Trophoblast cell (in vitro differentiated cells and primary cell): ENCODE data around the gene ST3GAL5.

Source experiments
- DNase-seq, 2 donors: peaks; one replicate each; pipeline ENCODE4 v3.0.0-alpha.2; 2016
- H2AFZ ChIP-seq: 2 replicates; pipeline ENCODE4 v1.6.1; 2013; ENCODE audit warnings: low read length, moderate library complexity, mild to moderate bottlenecking; ENCODE audit not compliant: insufficient read depth, poor library complexity
- H2AK5ac ChIP-seq: 2 replicates; pipeline ENCODE4 v1.6.1; 2013; ENCODE audit warnings: mild to moderate bottlenecking, low read length
- H2BK120ac ChIP-seq: 2 replicates; pipeline ENCODE4 v1.6.1; 2013; ENCODE audit warnings: low read length, mild to moderate bottlenecking, moderate library complexity; ENCODE audit not compliant: insufficient read depth, poor library complexity
- H2BK12ac ChIP-seq: 2 replicates; pipeline ENCODE4 v1.6.1; 2013; ENCODE audit warnings: mild to moderate bottlenecking, low read length, moderate library complexity
- H2BK5ac ChIP-seq: 2 replicates; pipeline ENCODE4 v1.6.1; 2013; ENCODE audit warnings: low read length, low read depth, moderate library complexity, mild to moderate bottlenecking; ENCODE audit not compliant: poor library complexity
- H3K14ac ChIP-seq: 2 replicates; pipeline ENCODE4 v1.6.1; 2013; ENCODE audit warnings: mild to moderate bottlenecking, low read length
- H3K18ac ChIP-seq: 2 replicates; pipeline ENCODE4 v1.6.1; 2013; ENCODE audit warnings: mild to moderate bottlenecking, low read length
- H3K23ac ChIP-seq: 2 replicates; pipeline ENCODE4 v1.6.1; 2013; ENCODE audit warnings: low read length
- H3K27ac ChIP-seq: 2 replicates; pipeline ENCODE4 v1.5.1; 2013; ENCODE audit warnings: low read depth, mild to moderate bottlenecking, inconsistent platforms, low read length, moderate library complexity
- H3K27me3 ChIP-seq: 2 replicates; pipeline ENCODE4 v1.6.1; 2013; ENCODE audit warnings: inconsistent platforms, mild to moderate bottlenecking, low read length, moderate library complexity; ENCODE audit not compliant: insufficient read depth
- H3K36me3 ChIP-seq, 2 experiments: 1 replicate in 1 of 2; 2 replicates in 1 of 2; pipeline ENCODE4 v1.6.1; 2013; ENCODE audit warnings: low read length in 2 of 2, mild to moderate bottlenecking in 2 of 2, moderate library complexity in 1 of 2; ENCODE audit not compliant: insufficient read depth in 2 of 2, control insufficient read depth in 1 of 2
- H3K4ac ChIP-seq: 2 replicates; pipeline ENCODE4 v1.6.1; 2013; ENCODE audit warnings: low read depth, mild to moderate bottlenecking, low read length, moderate library complexity
- H3K4me1 ChIP-seq, 2 experiments: 1 replicate in 1 of 2; 2 replicates in 1 of 2; pipeline ENCODE4 v1.6.1; 2013; ENCODE audit warnings: low read length in 2 of 2, mild to moderate bottlenecking in 2 of 2, moderate library complexity in 1 of 2; ENCODE audit not compliant: insufficient read depth in 2 of 2, control insufficient read depth in 1 of 2
- H3K4me2 ChIP-seq: 2 replicates; pipeline ENCODE4 v1.6.1; 2013; ENCODE audit warnings: inconsistent platforms, mild to moderate bottlenecking, low read length, moderate library complexity
- H3K4me3 ChIP-seq: 2 replicates; pipeline ENCODE4 v1.5.1; 2013; ENCODE audit warnings: mild to moderate bottlenecking, low read depth, low read length, inconsistent platforms
- H3K79me1 ChIP-seq: one replicate; pipeline ENCODE4 v1.6.1; 2013; ENCODE audit warnings: low read length
- H3K79me2 ChIP-seq: 2 replicates; pipeline ENCODE4 v1.6.1; 2013; ENCODE audit warnings: low read length, mild to moderate bottlenecking; ENCODE audit not compliant: control insufficient read depth, insufficient read depth, poor library complexity
- H3K9ac ChIP-seq: 2 replicates; pipeline ENCODE4 v1.6.1; 2013; ENCODE audit warnings: mild to moderate bottlenecking, low read length
- H3K9me3 ChIP-seq: 2 replicates; pipeline ENCODE4 v1.6.1; 2013; ENCODE audit warnings: low read depth, mild to moderate bottlenecking, control low read depth, inconsistent platforms, low read length; ENCODE audit not compliant: insufficient read depth
- H4K12ac ChIP-seq: 2 replicates; pipeline ENCODE4 v1.6.1; 2013; ENCODE audit warnings: low read depth, mild to moderate bottlenecking, low read length, moderate library complexity
- H4K8ac ChIP-seq: 2 replicates; pipeline ENCODE4 v1.6.1; 2013; ENCODE audit warnings: low read depth, mild to moderate bottlenecking, low read length, moderate library complexity
- H4K91ac ChIP-seq: one replicate; pipeline ENCODE4 v1.6.1; 2013; ENCODE audit warnings: low read depth, mild to moderate bottlenecking, low read length, moderate library complexity
- WGBS: extraction: QIAGEN DNeasy Blood & Tissue Kit; methylation state at CpG from one replicate; pipeline ENCODE4 v1.1.7; 2013; ENCODE audit warnings: missing lambda C conversion rate; ENCODE audit not compliant: insufficient read length, insufficient coverage; ENCODE audit errors: extremely low coverage; 5-methylcytosine and 5-hydroxymethylcytosine counted together

ST3GAL5 gene

GRCh38 chr2:85796341-85797262 lies 92.2 kb downstream of the ST3GAL5 start:
- Histone ChIP-seq H4K12ac (no peak overlapping the region), H3K4me1 (peaks cover 4% of the 10 kb centered on the region in 2 experiments), H3K79me1 (no peaks in the 10 kb centered on the region), H3K4me3 (no peak overlapping the region), H3K27ac (no peak overlapping the region), H3K9me3 (no peaks in the 10 kb centered on the region), H2BK120ac (no peak overlapping the region), H3K79me2 (no peaks in the 10 kb centered on the region), H2BK12ac (no peak overlapping the region), H3K23ac (no peak overlapping the region), H3K9ac (no peak overlapping the region), H2AK5ac (no peak overlapping the region), H3K36me3 (no peaks in the 10 kb centered on the region), H4K91ac (no peak overlapping the region), H2BK5ac (no peak overlapping the region), H3K4me2 (no peak overlapping the region), H4K8ac (no peak overlapping the region), H3K27me3 (no peaks in the 10 kb centered on the region), H3K14ac (no peak overlapping the region), H3K4ac (no peak overlapping the region), H3K18ac (no peak overlapping the region), H2AFZ (no peak overlapping the region)
- DNase-seq = no peak
- no CpG with 5 or more reads among the region's 22 CpGs for WGBS

DNA sequence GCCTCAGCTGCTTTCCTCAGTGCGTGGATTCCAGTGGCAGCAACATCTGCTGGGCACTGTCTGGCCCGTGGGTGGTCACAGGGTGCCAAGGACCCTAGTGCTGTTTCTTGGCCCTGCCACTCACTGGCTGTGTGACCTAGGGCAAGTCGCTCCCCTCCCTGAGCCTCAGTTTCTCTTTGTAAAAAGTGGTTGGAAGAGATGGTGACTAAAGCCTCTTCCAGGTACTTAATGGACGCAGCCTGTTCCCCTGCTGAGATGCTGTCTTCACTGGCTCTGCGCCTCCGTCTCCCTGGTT lies 92.8 kb downstream of the ST3GAL5 start:
- no peak overlapping the region for H3K4me2 ChIP-seq
- H3K79me2 ChIP-seq = no peaks in the 10 kb centered on the region
- peaks cover 4% of the 10 kb centered on the region in 2 experiments for H3K4me1 ChIP-seq
- DNase-seq = no peak
- no peak overlapping the region for H4K91ac ChIP-seq
- WGBS = no CpG with 5 or more reads among the region's 6 CpGs
- H3K27ac ChIP-seq = no peak overlapping the region
- H3K18ac ChIP-seq = no peak overlapping the region
- no peak overlapping the region for H4K8ac ChIP-seq
- H4K12ac ChIP-seq = no peak overlapping the region
- H3K4me3 ChIP-seq = no peak overlapping the region
- H2BK5ac ChIP-seq = no peak overlapping the region
- no peak overlapping the region for H3K23ac ChIP-seq
- H3K36me3 ChIP-seq = no peaks in the 10 kb centered on the region
- no peak overlapping the region for H2BK12ac ChIP-seq
- H2AK5ac ChIP-seq = no peak overlapping the region
- H2BK120ac ChIP-seq = no peak overlapping the region
- H3K4ac ChIP-seq = no peak overlapping the region
- no peaks in the 10 kb centered on the region for H3K79me1 ChIP-seq
- H3K9me3 ChIP-seq = no peaks in the 10 kb centered on the region
- H3K9ac ChIP-seq = no peak overlapping the region
- H3K27me3 ChIP-seq = no peaks in the 10 kb centered on the region
- H3K14ac ChIP-seq = no peak overlapping the region
- no peak overlapping the region for H2AFZ ChIP-seq

DNA sequence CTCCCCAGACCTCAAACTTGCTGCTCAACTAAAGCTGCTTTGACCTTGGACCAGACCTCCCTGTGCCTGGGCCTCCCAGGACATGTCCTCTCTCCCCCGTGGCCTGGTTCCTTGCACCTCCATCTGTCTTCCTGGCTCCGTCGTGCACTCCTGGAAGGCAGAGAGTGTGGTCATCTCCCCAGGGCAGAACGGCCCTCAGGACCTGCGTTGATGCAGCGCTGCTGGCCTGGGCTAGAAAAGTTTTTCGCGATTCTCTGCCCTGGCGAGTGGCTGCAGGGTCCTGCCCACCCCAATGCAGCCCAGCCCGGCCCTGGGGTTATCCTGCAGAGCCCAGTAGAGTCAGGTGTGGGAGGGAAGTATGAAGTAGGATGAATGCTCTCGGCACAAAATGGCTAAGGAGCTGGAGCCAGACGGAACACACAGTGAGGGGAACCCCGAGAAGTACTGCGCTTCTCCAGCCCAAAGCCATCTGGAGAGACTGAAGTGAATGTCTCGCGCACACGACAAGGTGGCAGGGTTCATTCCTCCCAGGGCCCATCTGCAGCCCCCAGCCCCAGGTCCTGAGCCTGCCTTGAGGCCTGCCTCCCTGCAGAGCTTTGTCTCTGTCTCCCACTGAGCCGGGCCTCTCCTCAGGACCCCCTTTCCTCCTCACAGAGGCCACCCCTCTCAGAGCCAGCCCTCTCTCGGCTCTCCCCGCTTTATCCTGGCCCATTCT lies 93.3 kb downstream of the ST3GAL5 start:
- Histone ChIP-seq H4K8ac (no peak overlapping the region), H3K4me2 (no peak overlapping the region), H3K79me2 (no peaks in the 10 kb centered on the region), H3K4ac (no peak overlapping the region), H3K9me3 (peaks cover under 1% of the 10 kb centered on the region), H3K4me1 (peaks cover 4% of the 10 kb centered on the region in 2 experiments), H4K91ac (no peak overlapping the region), H3K27ac (no peak overlapping the region), H3K27me3 (no peaks in the 10 kb centered on the region), H2BK120ac (no peak overlapping the region), H3K18ac (no peak overlapping the region), H3K79me1 (no peaks in the 10 kb centered on the region), H4K12ac (no peak overlapping the region), H3K14ac (no peak overlapping the region), H3K36me3 (no peaks in the 10 kb centered on the region), H3K23ac (no peak overlapping the region), H2BK12ac (no peak overlapping the region), H3K9ac (no peak overlapping the region), H2BK5ac (no peak overlapping the region), H2AK5ac (no peak overlapping the region), H2AFZ (no peak overlapping the region), H3K4me3 (no peak overlapping the region)
- DNase-seq = no peak
- WGBS = no CpG with 5 or more reads among the region's 20 CpGs

GRCh38 chr2:85794491-85795121 lies 94.2 kb downstream of the ST3GAL5 start:
- no peak overlapping the region for H4K12ac ChIP-seq
- H4K91ac ChIP-seq = no peak overlapping the region
- H3K27ac ChIP-seq = no peak overlapping the region
- H3K14ac ChIP-seq = no peak overlapping the region
- H2BK120ac ChIP-seq = no peak overlapping the region
- no peak overlapping the region for H3K4me3 ChIP-seq
- no peak overlapping the region for H4K8ac ChIP-seq
- no peak overlapping the region for H3K4me2 ChIP-seq
- no peaks in the 10 kb centered on the region for H3K79me1 ChIP-seq
- H3K9me3 ChIP-seq = peaks cover 3% of the 10 kb centered on the region
- no peaks in the 10 kb centered on the region for H3K36me3 ChIP-seq
- no peaks in the 10 kb centered on the region for H3K27me3 ChIP-seq
- H2AFZ ChIP-seq = no peak overlapping the region
- H3K4ac ChIP-seq = no peak overlapping the region
- no peak overlapping the region for H2BK5ac ChIP-seq
- H3K9ac ChIP-seq = no peak overlapping the region
- no peak overlapping the region for H2AK5ac ChIP-seq
- no CpG with 5 or more reads among the region's 14 CpGs for WGBS
- H3K79me2 ChIP-seq = no peaks in the 10 kb centered on the region
- no peak overlapping the region for H2BK12ac ChIP-seq
- peaks cover 4% of the 10 kb centered on the region in 2 experiments for H3K4me1 ChIP-seq
- H3K23ac ChIP-seq = no peak overlapping the region
- no peak overlapping the region for H3K18ac ChIP-seq
- DNase-seq = no peak
